Measurements from ENCODE around the gene DHRS7.
A peak's percentile ranks its signal among the peaks of the same experiment; 100 is the strongest.

DHRS7 gene

DNA sequence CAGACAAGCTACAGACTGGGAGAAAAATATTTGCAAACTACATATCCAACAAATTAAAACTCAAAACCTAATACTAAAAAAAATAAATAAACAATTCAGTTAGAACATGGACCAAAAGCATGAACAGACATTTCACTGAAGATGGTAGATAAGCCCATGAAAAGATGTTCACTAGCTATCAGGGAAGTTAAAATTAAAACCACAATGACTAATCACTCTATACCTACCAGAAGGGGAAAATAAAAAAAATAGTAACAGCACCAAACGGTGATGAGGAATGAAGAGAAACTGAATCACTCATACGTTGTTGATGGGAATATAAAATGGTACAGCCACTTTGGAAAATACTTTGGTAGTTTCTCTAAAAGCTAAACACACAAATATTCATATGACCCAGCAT, 31.1 kb upstream of the DHRS7 start (continued):
- TF ChIP-seq, protein P1, sequence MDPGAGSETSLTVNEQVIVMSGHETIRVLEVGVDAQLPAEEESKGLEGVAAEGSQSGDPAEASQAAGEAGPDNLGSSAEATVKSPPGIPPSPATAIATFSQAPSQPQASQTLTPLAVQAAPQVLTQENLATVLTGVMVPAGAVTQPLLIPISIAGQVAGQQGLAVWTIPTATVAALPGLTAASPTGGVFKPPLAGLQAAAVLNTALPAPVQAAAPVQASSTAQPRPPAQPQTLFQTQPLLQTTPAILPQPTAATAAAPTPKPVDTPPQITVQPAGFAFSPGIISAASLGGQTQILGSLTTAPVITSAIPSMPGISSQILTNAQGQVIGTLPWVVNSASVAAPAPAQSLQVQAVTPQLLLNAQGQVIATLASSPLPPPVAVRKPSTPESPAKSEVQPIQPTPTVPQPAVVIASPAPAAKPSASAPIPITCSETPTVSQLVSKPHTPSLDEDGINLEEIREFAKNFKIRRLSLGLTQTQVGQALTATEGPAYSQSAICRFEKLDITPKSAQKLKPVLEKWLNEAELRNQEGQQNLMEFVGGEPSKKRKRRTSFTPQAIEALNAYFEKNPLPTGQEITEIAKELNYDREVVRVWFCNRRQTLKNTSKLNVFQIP (CRISPR knock-in tag; IDR thresholded peaks at IDR 0.05; ENCODE audit: borderline replicate concordance, low read depth) = no peak
- TF ChIP-seq ZNF565 (CRISPR knock-in tag; conservative IDR thresholded peaks at IDR 0.05; ENCODE audit: low read depth) = no peak
- TF ChIP-seq PPARA (CRISPR knock-in tag; IDR thresholded peaks at IDR 0.05; ENCODE audit: borderline replicate concordance) = no peak
- no peak for TF ChIP-seq GLIS3 (CRISPR knock-in tag; IDR thresholded peaks at IDR 0.05)

- peak; percentile 36; the same call in 1 of the 3 replicates for ATAC-seq
- TF ChIP-seq ZNF565 (CRISPR knock-in tag; conservative IDR thresholded peaks at IDR 0.05; ENCODE audit: low read depth) = no peak
- TF ChIP-seq GLIS3 (CRISPR knock-in tag; IDR thresholded peaks at IDR 0.05) = no peak
- no peak for TF ChIP-seq ESRRG (CRISPR knock-in tag; IDR thresholded peaks at IDR 0.05)
- no peak for TF ChIP-seq ZNF8 (CRISPR knock-in tag; IDR thresholded peaks at IDR 0.05)
- TF ChIP-seq BACH2 (CRISPR knock-in tag; IDR thresholded peaks at IDR 0.05; ENCODE audit: borderline replicate concordance) = no peak
- no peak for TF ChIP-seq TCF4 (CRISPR knock-in tag; IDR thresholded peaks at IDR 0.05; ENCODE audit: borderline replicate concordance)
- TF ChIP-seq PPARA (CRISPR knock-in tag; IDR thresholded peaks at IDR 0.05; ENCODE audit: borderline replicate concordance) = no peak
- no peak for TF ChIP-seq ZC3H10 (CRISPR knock-in tag; IDR thresholded peaks at IDR 0.05)
- no peak for TF ChIP-seq OSR1 (CRISPR knock-in tag; IDR thresholded peaks at IDR 0.05)
- TF ChIP-seq, protein P2, sequence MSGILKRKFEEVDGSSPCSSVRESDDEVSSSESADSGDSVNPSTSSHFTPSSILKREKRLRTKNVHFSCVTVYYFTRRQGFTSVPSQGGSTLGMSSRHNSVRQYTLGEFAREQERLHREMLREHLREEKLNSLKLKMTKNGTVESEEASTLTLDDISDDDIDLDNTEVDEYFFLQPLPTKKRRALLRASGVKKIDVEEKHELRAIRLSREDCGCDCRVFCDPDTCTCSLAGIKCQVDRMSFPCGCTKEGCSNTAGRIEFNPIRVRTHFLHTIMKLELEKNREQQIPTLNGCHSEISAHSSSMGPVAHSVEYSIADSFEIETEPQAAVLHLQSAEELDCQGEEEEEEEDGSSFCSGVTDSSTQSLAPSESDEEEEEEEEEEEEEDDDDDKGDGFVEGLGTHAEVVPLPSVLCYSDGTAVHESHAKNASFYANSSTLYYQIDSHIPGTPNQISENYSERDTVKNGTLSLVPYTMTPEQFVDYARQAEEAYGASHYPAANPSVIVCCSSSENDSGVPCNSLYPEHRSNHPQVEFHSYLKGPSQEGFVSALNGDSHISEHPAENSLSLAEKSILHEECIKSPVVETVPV (CRISPR knock-in tag; IDR thresholded peaks at IDR 0.05) = no peak
- TF ChIP-seq ISL1 (CRISPR knock-in tag; IDR thresholded peaks at IDR 0.05) = no peak
These were observed 30.1 kb upstream of the DHRS7 start for GRCh38 chr14:60195179-60195810.

DNA sequence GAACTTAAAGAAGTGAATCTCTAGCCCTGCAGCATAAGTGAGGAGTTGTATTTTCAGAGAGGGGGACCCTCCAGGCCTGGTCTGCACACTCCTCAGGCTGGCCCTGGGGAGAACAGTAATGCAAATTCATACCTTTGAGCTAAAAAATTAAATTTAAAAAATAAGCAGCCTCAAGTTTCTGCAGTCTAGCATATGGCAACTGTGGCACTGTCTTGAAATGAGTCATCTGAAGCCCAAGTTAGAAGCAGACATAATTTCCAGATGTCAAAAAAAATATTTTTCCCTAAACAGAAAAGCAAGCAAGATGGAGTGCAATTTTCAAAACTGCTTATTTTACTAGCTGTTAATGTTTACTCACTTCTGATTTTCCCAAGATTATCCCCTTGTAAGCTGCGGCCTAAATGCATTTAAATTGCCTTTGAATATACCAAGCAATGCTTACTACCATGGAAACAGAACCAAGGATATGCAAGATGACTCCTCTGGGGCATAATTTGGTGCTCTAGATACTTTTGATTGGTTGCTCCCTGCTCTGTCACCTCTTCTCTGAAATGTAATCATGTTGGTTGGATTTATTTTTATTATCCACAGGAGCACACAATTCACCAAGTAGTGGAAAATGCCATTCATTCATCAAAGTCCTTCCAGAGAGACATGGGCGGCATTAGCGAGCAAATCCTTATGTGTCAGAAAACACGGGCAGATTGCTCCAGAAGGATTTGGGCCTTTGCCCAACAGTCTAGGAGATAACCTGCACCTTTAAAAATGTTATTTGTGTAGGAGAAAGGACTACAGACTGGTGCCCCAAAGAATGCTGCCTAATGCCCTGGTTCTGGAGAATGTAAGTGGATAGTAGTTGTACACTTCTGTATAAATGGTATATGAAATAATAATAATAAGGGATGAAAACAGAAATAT, 25.0 kb upstream of the DHRS7 start:
- ATAC-seq = peak; percentile 75
- TF ChIP-seq ARNTL (CRISPR knock-in tag; IDR thresholded peaks at IDR 0.05; ENCODE audit: borderline replicate concordance, low read depth) = no peak
- no peak for TF ChIP-seq ISL1 (CRISPR knock-in tag; IDR thresholded peaks at IDR 0.05)
- TF ChIP-seq, protein P2 (CRISPR knock-in tag; IDR thresholded peaks at IDR 0.05) = no peak
- no peak for TF ChIP-seq TOX (CRISPR knock-in tag; IDR thresholded peaks at IDR 0.05; ENCODE audit: borderline replicate concordance)
- no peak for TF ChIP-seq ZNF565 (CRISPR knock-in tag; conservative IDR thresholded peaks at IDR 0.05; ENCODE audit: low read depth)
- no peak for TF ChIP-seq PATZ1 (CRISPR knock-in tag; IDR thresholded peaks at IDR 0.05; ENCODE audit: borderline replicate concordance)
- TF ChIP-seq TSHZ2 (CRISPR knock-in tag; IDR thresholded peaks at IDR 0.05) = no peak
- TF ChIP-seq ZFP30 (CRISPR knock-in tag; IDR thresholded peaks at IDR 0.05) = no peak
- TF ChIP-seq CREB5 (CRISPR knock-in tag; IDR thresholded peaks at IDR 0.05; ENCODE audit: low read depth) = no peak
- TF ChIP-seq SNAI2 (CRISPR knock-in tag; IDR thresholded peaks at IDR 0.05) = no peak
- TF ChIP-seq PPARA (CRISPR knock-in tag; IDR thresholded peaks at IDR 0.05; ENCODE audit: borderline replicate concordance) = no peak
- TF ChIP-seq TCF4 (CRISPR knock-in tag; IDR thresholded peaks at IDR 0.05; ENCODE audit: borderline replicate concordance) = no peak
- TF ChIP-seq GLIS3 (CRISPR knock-in tag; IDR thresholded peaks at IDR 0.05) = no peak
- no peak for TF ChIP-seq CSDC2 (CRISPR knock-in tag; IDR thresholded peaks at IDR 0.05)
